HFF-Myc (cell line): ENCODE measurements around the gene MLLT3.

Experiments
- DNase-seq: peaks from one replicate; pipeline ENCODE4 v3.0.0-alpha.2; 2011; ENCODE audit warnings: low read depth; ENCODE audit errors: extremely low read depth
- H3K4me3 ChIP-seq: replicated peaks from 2 replicates; pipeline ENCODE4 v1.5.1; 2011; ENCODE audit warnings: low read depth, mild to moderate bottlenecking, control low read depth, low read length
- CTCF ChIP-seq: IDR thresholded peaks from 2 replicates; pipeline ENCODE4 v1.5.1; 2012; ENCODE audit warnings: mild to moderate bottlenecking, low read depth, low read length, control low read depth; ENCODE audit errors: missing control alignments

The MLLT3 gene

GRCh38 chr9:20331095-20331685, 291.1 kb downstream of the MLLT3 start:
- DNase-seq = no peak
- H3K4me3 ChIP-seq = no peak overlapping the region
- TF ChIP-seq CTCF = no peak

GRCh38 chr9:20330688-20331087, 291.6 kb downstream of the MLLT3 start:
- no peak for DNase-seq
- TF ChIP-seq CTCF = no peak
- H3K4me3 ChIP-seq = no peak overlapping the region

- TF ChIP-seq CTCF = no peak
- DNase-seq = no peak
- no peak overlapping the region for H3K4me3 ChIP-seq
These were observed 295.8 kb downstream of the MLLT3 start for GRCh38 chr9:20326516-20326915.

GRCh38 chr9:20325008-20325407, 297.3 kb downstream of the MLLT3 start:
- no peak for DNase-seq
- H3K4me3 ChIP-seq = no peak overlapping the region
- no peak for TF ChIP-seq CTCF

GRCh38 chr9:20322212-20322611, 300.1 kb downstream of the MLLT3 start:
- no peak for DNase-seq
- no peak overlapping the region for H3K4me3 ChIP-seq

GRCh38 chr9:20321423-20322082, 300.7 kb downstream of the MLLT3 start:
- no peak overlapping the region for H3K4me3 ChIP-seq
- no peak for DNase-seq
- TF ChIP-seq CTCF = no peak

More at GRCh38 chr9:20322212-20322611, 300.1 kb downstream of the MLLT3 start:
- no peak for TF ChIP-seq CTCF
